GM23248 (cell line): ENCODE measurements around the gene YARS2.

ENCODE experiments used
- EZH2 ChIP-seq: fragments of 200-600 bp; sonication (generic); IDR thresholded peaks from 2 replicates; pipeline ENCODE4 v1.6.1; 2018; ENCODE audit warnings: antibody characterized with exemption, mild to moderate bottlenecking; ENCODE audit not compliant: insufficient read depth, poor library complexity, severe bottlenecking
- EZH2phosphoT487 ChIP-seq: fragments of 200-600 bp; sonication (generic); IDR thresholded peaks from 2 replicates; pipeline ENCODE4 v1.6.1; 2018; ENCODE audit warnings: antibody characterized with exemption, moderate library complexity, mild to moderate bottlenecking, low read depth; ENCODE audit not compliant: insufficient read depth

- no peak for TF ChIP-seq EZH2
- TF ChIP-seq EZH2phosphoT487: no peak
These were observed 24.4 kb upstream of the YARS2 start for GRCh38 chr12:32780071-32780470.
